Measurements from ENCODE around the gene L3MBTL4. TPM values are rescaled to one million over a fixed set of nuclear protein-coding genes. Genes with fewer than 3 reads are reported as not detected.

Gene L3MBTL4
- total RNA-seq, 1 experiment from 2014 or later: not detected

DNA sequence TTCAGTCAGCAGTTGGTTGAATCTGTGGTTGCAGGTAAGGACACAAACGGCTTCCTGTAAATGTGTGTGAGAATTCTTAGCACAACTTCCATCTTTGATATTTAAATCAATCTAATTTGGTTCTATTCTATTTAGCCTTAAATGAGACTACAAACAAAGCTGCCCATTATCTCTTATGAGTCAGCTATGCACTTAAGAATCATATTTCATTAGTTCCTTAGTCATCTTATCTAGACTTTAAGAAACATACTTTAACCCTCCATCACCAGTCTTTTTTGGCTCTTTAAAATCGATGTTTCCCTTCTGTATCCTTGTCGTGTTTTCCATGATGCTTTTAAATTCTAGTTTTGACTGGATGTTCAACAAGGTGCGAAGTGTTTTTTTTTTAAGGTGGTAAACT is 405.0 kb downstream of the L3MBTL4 start:
- CTCF ChIA-PET: no interaction called here
- no TSS peak for BruUV-seq (replicated peaks)
- DNase-seq (ENCODE audit: low spot score): no peak
- no peaks in the 10 kb centered on the region for H3K4me1 ChIP-seq (ENCODE audit: insufficient read depth, low read length, poor library complexity, severe bottlenecking)
- H3K27ac ChIP-seq (ENCODE audit: low read depth, low read length, poor library complexity, severe bottlenecking): no peak overlapping the region
- TF ChIP-seq, protein P1, sequence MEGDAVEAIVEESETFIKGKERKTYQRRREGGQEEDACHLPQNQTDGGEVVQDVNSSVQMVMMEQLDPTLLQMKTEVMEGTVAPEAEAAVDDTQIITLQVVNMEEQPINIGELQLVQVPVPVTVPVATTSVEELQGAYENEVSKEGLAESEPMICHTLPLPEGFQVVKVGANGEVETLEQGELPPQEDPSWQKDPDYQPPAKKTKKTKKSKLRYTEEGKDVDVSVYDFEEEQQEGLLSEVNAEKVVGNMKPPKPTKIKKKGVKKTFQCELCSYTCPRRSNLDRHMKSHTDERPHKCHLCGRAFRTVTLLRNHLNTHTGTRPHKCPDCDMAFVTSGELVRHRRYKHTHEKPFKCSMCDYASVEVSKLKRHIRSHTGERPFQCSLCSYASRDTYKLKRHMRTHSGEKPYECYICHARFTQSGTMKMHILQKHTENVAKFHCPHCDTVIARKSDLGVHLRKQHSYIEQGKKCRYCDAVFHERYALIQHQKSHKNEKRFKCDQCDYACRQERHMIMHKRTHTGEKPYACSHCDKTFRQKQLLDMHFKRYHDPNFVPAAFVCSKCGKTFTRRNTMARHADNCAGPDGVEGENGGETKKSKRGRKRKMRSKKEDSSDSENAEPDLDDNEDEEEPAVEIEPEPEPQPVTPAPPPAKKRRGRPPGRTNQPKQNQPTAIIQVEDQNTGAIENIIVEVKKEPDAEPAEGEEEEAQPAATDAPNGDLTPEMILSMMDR (conservative IDR thresholded peaks at IDR 0.05; ENCODE audit: low read depth, low read length): no peak
- TF ChIP-seq EZH2 (IDR thresholded peaks at IDR 0.05; ENCODE audit: borderline replicate concordance, low read depth, low read length, poor library complexity, severe bottlenecking): no peak
- intact Hi-C loops (cut with micrococcal nuclease; ENCODE audit: unreplicated experiment): no loop called here
- POLR2A ChIA-PET (ENCODE audit: low non-redundant PET): no interaction called here
- H3K4me3 ChIP-seq (ENCODE audit: low read depth, low read length, poor library complexity, severe bottlenecking): no peak overlapping the region
- peaks cover 22% of the 10 kb centered on the region for H3K9me3 ChIP-seq (ENCODE audit: low read depth, low read length, poor library complexity, severe bottlenecking)
- no peaks in the 10 kb centered on the region for H3K27me3 ChIP-seq (replicated peaks; ENCODE audit: insufficient read depth, low read depth, low read length, poor library complexity)
- H3K36me3 ChIP-seq (ENCODE audit: insufficient read depth, low read length, poor library complexity, severe bottlenecking): no peaks in the 10 kb centered on the region

DNA sequence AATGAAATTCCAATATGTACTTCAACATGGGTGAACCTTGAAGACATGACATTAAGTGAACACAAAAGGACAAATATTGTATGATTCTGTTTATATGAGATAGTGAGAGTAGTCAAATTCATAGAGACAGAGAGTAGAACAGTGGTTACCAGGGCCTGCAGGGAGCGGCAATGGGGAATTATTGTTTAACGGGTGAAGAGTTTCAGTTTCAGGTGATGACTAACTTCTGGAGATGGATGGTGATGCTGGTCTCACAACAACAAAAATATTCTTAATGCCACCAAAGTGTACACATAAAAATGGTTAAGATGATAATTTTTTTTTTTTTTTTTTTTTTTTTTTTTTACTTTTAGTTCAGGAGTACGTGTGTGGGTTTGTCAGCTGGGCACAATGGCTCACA is 410.0 kb downstream of the L3MBTL4 start:
- Histone ChIP-seq H3K36me3 (ENCODE audit: insufficient read depth, low read length, poor library complexity, severe bottlenecking) (no peaks in the 10 kb centered on the region), H3K9me3 (ENCODE audit: low read depth, low read length, poor library complexity, severe bottlenecking) (peaks cover 51% of the 10 kb centered on the region), H3K4me1 (ENCODE audit: insufficient read depth, low read length, poor library complexity, severe bottlenecking) (no peaks in the 10 kb centered on the region), H3K27ac (ENCODE audit: low read depth, low read length, poor library complexity, severe bottlenecking) (no peak overlapping the region), H3K27me3 (replicated peaks; ENCODE audit: insufficient read depth, low read depth, low read length, poor library complexity) (no peaks in the 10 kb centered on the region), H3K4me3 (ENCODE audit: low read depth, low read length, poor library complexity, severe bottlenecking) (no peak overlapping the region)
- TF ChIP-seq EZH2 (IDR thresholded peaks at IDR 0.05; ENCODE audit: borderline replicate concordance, low read depth, low read length, poor library complexity, severe bottlenecking): no peak
- TF ChIP-seq, protein P1 (conservative IDR thresholded peaks at IDR 0.05; ENCODE audit: low read depth, low read length): no peak
- no TSS peak for BruUV-seq (replicated peaks)
- ChIA-PET CTCF (no interaction called here), POLR2A (ENCODE audit: low non-redundant PET) (no interaction called here)
- intact Hi-C loops (cut with micrococcal nuclease; ENCODE audit: unreplicated experiment): no loop called here
- no peak for DNase-seq (ENCODE audit: low spot score)

DNA sequence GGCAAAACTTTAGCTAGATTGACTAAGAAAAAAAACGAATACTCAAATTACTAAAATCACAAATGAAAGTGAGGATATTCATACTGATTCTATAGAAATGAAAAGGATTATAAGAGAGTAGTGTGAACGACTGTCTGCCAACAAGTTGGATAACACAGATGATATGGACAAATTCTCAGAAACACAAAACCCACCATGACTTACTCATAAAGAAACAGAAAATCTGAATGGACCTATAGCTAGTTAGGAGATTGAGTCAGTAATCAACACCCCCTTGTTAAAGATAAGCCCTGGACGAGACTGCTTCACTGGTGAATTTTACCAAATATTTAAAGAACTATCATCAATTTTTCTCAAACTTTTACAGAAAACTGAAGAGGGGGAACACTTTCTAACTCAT is 410.6 kb downstream of the L3MBTL4 start:
- POLR2A ChIA-PET (ENCODE audit: low non-redundant PET): no interaction called here

More for the DNA sequence above, 410.6 kb downstream of the L3MBTL4 start:
- no peak overlapping the region for H3K27ac ChIP-seq (ENCODE audit: low read depth, low read length, poor library complexity, severe bottlenecking)
- CTCF ChIA-PET: no interaction called here
- H3K27me3 ChIP-seq (replicated peaks; ENCODE audit: insufficient read depth, low read depth, low read length, poor library complexity): no peaks in the 10 kb centered on the region
- no TSS peak for BruUV-seq (replicated peaks)
- no peak overlapping the region for H3K4me3 ChIP-seq (ENCODE audit: low read depth, low read length, poor library complexity, severe bottlenecking)
- H3K4me1 ChIP-seq (ENCODE audit: insufficient read depth, low read length, poor library complexity, severe bottlenecking): no peaks in the 10 kb centered on the region
- peaks cover 55% of the 10 kb centered on the region for H3K9me3 ChIP-seq (ENCODE audit: low read depth, low read length, poor library complexity, severe bottlenecking)
- no peaks in the 10 kb centered on the region for H3K36me3 ChIP-seq (ENCODE audit: insufficient read depth, low read length, poor library complexity, severe bottlenecking)
- no peak for DNase-seq (ENCODE audit: low spot score)
- intact Hi-C loops (cut with micrococcal nuclease; ENCODE audit: unreplicated experiment): no loop called here
- TF ChIP-seq, protein P1 (conservative IDR thresholded peaks at IDR 0.05; ENCODE audit: low read depth, low read length): no peak
